Hematopoietic multipotent progenitor cell treated with erythropoietin and hydrocortisone succinate and interleukin-3 and kit ligand, for 4 days (in vitro differentiated cells): ENCODE results near the gene CHMP6.

Experiments
- DNase-seq: peaks from one replicate; pipeline ENCODE4 v3.0.0-alpha.2; 2015

CHMP6 gene

DNA sequence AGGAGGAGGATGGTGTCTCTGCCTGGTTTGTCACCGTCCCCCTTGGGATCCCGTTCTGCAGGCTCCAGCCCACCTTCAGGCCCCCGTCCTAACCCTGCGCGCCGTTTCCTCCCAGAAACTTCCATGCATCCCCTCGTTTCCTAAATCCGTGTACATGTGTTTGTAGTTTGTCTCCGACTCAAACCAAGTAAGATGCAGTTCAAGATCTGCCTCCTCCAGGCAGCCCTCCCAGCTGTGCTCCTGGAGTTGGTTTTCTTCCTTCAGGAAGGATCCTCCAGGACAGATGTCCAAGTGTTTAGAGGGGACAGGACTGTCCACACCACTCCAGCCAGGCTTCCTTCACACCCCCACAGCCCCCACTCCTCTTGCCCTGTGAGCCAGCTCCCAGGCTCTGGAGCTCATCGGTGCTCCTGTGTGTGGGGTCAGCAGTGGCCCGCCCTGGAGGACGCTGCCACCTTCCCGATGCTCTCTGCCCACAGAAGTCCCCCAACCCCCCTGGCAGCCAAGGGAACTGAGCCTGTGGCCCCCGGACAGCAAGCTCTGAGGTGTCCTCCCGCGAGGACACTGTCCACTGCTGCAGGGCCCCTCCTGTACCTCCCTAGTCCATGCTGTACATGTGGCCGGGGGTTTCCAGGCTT is 54.6 kb downstream of the CHMP6 start:
- no peak for DNase-seq

DNA sequence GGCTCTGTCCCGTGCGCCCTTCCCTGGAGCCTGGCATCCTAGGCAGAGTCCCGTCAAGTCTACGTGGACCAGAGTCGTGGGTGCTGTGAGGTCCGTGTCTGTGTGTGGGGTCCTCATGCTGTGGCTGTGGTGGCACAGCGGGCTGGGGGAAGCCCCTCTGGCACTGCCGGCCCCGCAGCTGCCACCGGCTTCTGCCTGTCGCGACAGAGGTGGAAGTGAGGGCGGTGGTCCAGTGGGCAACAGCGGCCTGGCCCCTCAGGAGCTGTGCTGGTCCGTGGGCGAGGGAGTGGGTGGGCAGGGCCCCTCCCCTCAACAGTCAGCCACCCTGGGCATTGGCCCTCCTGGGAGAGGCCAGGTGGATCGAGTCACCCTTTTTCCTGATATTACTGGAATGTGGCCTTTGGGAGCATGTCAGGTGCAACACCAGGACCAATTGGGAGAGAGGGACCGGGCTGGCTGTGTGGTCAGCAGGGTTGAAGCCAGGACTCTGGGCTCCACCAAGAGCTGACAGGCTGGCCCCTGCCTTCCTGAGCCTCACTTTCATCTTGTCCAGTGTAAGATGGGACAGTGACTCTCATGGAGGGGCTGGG is 55.2 kb downstream of the CHMP6 start:
- DNase-seq: no peak

DNA sequence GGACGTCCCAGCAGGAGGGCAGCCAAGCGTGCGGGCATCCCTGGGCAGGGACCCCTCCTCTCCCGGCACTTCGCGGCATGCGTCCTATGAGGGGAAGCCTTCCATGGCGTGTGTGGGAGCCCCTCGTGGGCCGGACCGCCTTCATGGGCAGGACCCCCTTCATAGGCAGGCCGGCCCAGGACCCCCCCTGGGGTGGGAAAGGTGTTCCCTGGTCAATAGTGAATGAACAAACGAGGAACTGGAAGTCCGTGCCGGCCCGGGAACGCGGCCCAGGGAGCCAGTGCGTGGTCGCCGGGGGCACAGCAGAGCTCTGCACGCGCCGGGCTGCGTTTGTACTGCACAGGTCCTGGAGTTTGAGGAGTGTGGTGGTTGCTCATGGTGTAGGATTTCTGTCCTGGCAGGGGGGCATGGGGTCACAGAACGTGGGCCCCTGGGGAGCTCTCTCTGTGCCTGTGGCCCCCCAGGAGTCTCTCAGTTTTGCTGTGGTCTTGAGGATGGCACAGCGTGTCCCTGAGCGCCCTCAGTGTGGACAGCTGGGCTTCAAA is 57.3 kb downstream of the CHMP6 start:
- no peak for DNase-seq

DNA sequence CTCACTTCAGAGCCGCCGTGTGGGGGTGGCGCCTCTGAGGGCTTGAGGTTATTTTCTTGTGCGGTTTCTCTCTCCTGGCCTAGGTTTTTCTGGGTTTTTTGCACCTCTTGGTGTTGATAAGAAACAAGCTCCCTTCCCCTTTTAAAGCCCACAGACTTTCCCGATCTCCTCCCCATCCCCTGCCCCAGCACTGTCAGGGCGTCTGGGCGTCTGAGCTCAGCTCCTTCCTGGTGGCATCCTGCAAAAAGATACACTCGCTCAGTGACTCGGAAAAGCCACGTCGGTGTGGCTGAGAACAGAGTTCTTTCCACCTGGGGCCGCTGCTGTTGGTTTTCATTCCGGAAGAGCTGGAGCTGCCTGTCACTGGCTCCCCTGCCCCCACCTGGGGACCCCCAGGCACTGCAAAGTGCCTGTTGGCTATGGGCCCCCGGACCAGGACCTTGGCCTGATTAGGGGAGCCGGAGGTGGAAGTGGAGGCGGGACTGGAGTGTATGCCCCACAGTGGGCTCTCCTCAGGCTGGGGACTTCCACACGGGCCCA is 57.8 kb downstream of the CHMP6 start:
- peak; percentile 44 for DNase-seq
